Measurements from ENCODE around the gene SH2D2A. TPM values are rescaled to one million over a fixed set of nuclear protein-coding genes. Genes with fewer than 3 reads are reported as not detected.

The SH2D2A gene
- total and polyA plus RNA-seq, 2 donors (not counting 3 experiments of a cell fraction or from before 2014, with no cell fraction given): 0.92 to 1.1 TPM

GRCh38 chr1:156854634-156855033, 38.0 kb upstream of the SH2D2A start:
- FAIRE-seq (no peak), DNase-seq (ENCODE audit: low read depth, low spot score) (no peak)
- Histone ChIP-seq H3K36me3 (ENCODE audit: control insufficient read depth in 2 of 2, extremely low read depth in 1 of 2, insufficient read depth in 2 of 2, low read length in 2 of 2) (no peaks in the 10 kb centered on the region), H3K27ac (ENCODE audit: insufficient read depth, low read depth, low read length) (no peak overlapping the region), H3K9me1 (replicated peaks; ENCODE audit: control insufficient read depth, extremely low read depth, insufficient read depth, low read length) (no peaks in the 10 kb centered on the region), H3K4me2 (ENCODE audit: insufficient read depth, low read length) (no peak overlapping the region), H3K4me1 (ENCODE audit: control insufficient read depth, extremely low read depth, insufficient read depth, low read length) (peaks cover 13% of the 10 kb centered on the region), H3K9ac (replicated peaks; ENCODE audit: extremely low read depth, insufficient read depth, low read length) (no peak overlapping the region), H2AFZ (ENCODE audit: low read depth, low read length) (no peak overlapping the region), H3K9me3 (replicated peaks; ENCODE audit: control insufficient read depth, insufficient read depth, low read length) (no peaks in the 10 kb centered on the region), H4K20me1 (replicated peaks; ENCODE audit: control insufficient read depth, extremely low read depth, insufficient read depth, low read length) (no peaks in the 10 kb centered on the region), H3K4me3 (replicated peaks in 1 of 3; ENCODE audit: insufficient read depth in 1 of 3, low read depth in 1 of 3, low read length in 3 of 3) (no peak overlapping the region), H3K27me3 (ENCODE audit: control insufficient read depth in 2 of 2, insufficient read depth in 2 of 2, low read length in 2 of 2) (peaks cover 24 to 36% of the 10 kb centered on the region in 2 experiments), H3K79me2 (ENCODE audit: control insufficient read depth, insufficient read depth, low read length) (no peaks in the 10 kb centered on the region)
- no TSS peak for BruUV-seq (replicated peaks)
- CTCF ChIA-PET: interaction anchor here (1.5 to 10.5 kb wide), 3 partner anchors 17 to 164 kb away, joined by 3 to 336 read pairs (median 144); partner anchors contain the start of genes ISG20L2 and METTL25B
- POLR2A ChIA-PET: no interaction called here
- intact Hi-C loops (cut with micrococcal nuclease): no loop called here
- dilution Hi-C loops (cut with MboI; ENCODE audit: extremely low pct_ligation_motif_present, low sequenced_read_pairs): no loop called here
- TF ChIP-seq, protein P1, sequence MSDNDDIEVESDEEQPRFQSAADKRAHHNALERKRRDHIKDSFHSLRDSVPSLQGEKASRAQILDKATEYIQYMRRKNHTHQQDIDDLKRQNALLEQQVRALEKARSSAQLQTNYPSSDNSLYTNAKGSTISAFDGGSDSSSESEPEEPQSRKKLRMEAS (IDR thresholded peaks at IDR 0.05; ENCODE audit: insufficient read depth, insufficient read length): no peak
- no peak for TF ChIP-seq POLR2AphosphoS5 (IDR thresholded peaks at IDR 0.05; ENCODE audit: insufficient read depth, low read depth, low read length)
- TF ChIP-seq, protein P2, sequence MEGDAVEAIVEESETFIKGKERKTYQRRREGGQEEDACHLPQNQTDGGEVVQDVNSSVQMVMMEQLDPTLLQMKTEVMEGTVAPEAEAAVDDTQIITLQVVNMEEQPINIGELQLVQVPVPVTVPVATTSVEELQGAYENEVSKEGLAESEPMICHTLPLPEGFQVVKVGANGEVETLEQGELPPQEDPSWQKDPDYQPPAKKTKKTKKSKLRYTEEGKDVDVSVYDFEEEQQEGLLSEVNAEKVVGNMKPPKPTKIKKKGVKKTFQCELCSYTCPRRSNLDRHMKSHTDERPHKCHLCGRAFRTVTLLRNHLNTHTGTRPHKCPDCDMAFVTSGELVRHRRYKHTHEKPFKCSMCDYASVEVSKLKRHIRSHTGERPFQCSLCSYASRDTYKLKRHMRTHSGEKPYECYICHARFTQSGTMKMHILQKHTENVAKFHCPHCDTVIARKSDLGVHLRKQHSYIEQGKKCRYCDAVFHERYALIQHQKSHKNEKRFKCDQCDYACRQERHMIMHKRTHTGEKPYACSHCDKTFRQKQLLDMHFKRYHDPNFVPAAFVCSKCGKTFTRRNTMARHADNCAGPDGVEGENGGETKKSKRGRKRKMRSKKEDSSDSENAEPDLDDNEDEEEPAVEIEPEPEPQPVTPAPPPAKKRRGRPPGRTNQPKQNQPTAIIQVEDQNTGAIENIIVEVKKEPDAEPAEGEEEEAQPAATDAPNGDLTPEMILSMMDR (IDR thresholded peaks at IDR 0.05; ENCODE audit: extremely low read depth in 1 of 2, insufficient read depth in 1 of 2, low read depth in 1 of 2, low read length in 2 of 2): no peak
- TF ChIP-seq GATA2 (IDR thresholded peaks at IDR 0.05; ENCODE audit: insufficient read depth, insufficient read length, low read depth, low read length): no peak
- no peak for TF ChIP-seq EZH2 (IDR thresholded peaks at IDR 0.05; ENCODE audit: borderline replicate concordance, low read depth, low read length, severe bottlenecking)
- TF ChIP-seq POLR2A (IDR thresholded peaks at IDR 0.05; ENCODE audit: low read depth, low read length): no peak
- TF ChIP-seq MYC (IDR thresholded peaks at IDR 0.05; ENCODE audit: low read depth, low read length): no peak
- no peak for TF ChIP-seq FOS (IDR thresholded peaks at IDR 0.05; ENCODE audit: borderline replicate concordance, insufficient read depth, low read length)
- TF ChIP-seq JUN (IDR thresholded peaks at IDR 0.05; ENCODE audit: borderline replicate concordance, insufficient read depth, insufficient read length, low read depth): no peak

Measured in endothelial cell of umbilical vein (primary cell).